Trophoblast cell (in vitro differentiated cells and primary cell): ENCODE data around the gene MSL3.

ENCODE experiments used
- DNase-seq, 2 donors: peaks; one replicate each; pipeline ENCODE4 v3.0.0-alpha.2; 2016
- H2AFZ ChIP-seq: 2 replicates; pipeline ENCODE4 v1.6.1; 2013; ENCODE audit warnings: low read length, moderate library complexity, mild to moderate bottlenecking; ENCODE audit not compliant: insufficient read depth, poor library complexity
- H2AK5ac ChIP-seq: 2 replicates; pipeline ENCODE4 v1.6.1; 2013; ENCODE audit warnings: mild to moderate bottlenecking, low read length
- H2BK120ac ChIP-seq: 2 replicates; pipeline ENCODE4 v1.6.1; 2013; ENCODE audit warnings: low read length, mild to moderate bottlenecking, moderate library complexity; ENCODE audit not compliant: insufficient read depth, poor library complexity
- H2BK12ac ChIP-seq: 2 replicates; pipeline ENCODE4 v1.6.1; 2013; ENCODE audit warnings: mild to moderate bottlenecking, low read length, moderate library complexity
- H2BK5ac ChIP-seq: 2 replicates; pipeline ENCODE4 v1.6.1; 2013; ENCODE audit warnings: low read length, low read depth, moderate library complexity, mild to moderate bottlenecking; ENCODE audit not compliant: poor library complexity
- H3K14ac ChIP-seq: 2 replicates; pipeline ENCODE4 v1.6.1; 2013; ENCODE audit warnings: mild to moderate bottlenecking, low read length
- H3K18ac ChIP-seq: 2 replicates; pipeline ENCODE4 v1.6.1; 2013; ENCODE audit warnings: mild to moderate bottlenecking, low read length
- H3K23ac ChIP-seq: 2 replicates; pipeline ENCODE4 v1.6.1; 2013; ENCODE audit warnings: low read length
- H3K27ac ChIP-seq: 2 replicates; pipeline ENCODE4 v1.5.1; 2013; ENCODE audit warnings: low read depth, mild to moderate bottlenecking, inconsistent platforms, low read length, moderate library complexity
- H3K27me3 ChIP-seq: 2 replicates; pipeline ENCODE4 v1.6.1; 2013; ENCODE audit warnings: inconsistent platforms, mild to moderate bottlenecking, low read length, moderate library complexity; ENCODE audit not compliant: insufficient read depth
- H3K36me3 ChIP-seq, 2 experiments: 1 replicate in 1 of 2; 2 replicates in 1 of 2; pipeline ENCODE4 v1.6.1; 2013; ENCODE audit warnings: low read length in 2 of 2, mild to moderate bottlenecking in 2 of 2, moderate library complexity in 1 of 2; ENCODE audit not compliant: insufficient read depth in 2 of 2, control insufficient read depth in 1 of 2
- H3K4ac ChIP-seq: 2 replicates; pipeline ENCODE4 v1.6.1; 2013; ENCODE audit warnings: low read depth, mild to moderate bottlenecking, low read length, moderate library complexity
- H3K4me1 ChIP-seq, 2 experiments: 1 replicate in 1 of 2; 2 replicates in 1 of 2; pipeline ENCODE4 v1.6.1; 2013; ENCODE audit warnings: low read length in 2 of 2, mild to moderate bottlenecking in 2 of 2, moderate library complexity in 1 of 2; ENCODE audit not compliant: insufficient read depth in 2 of 2, control insufficient read depth in 1 of 2
- H3K4me2 ChIP-seq: 2 replicates; pipeline ENCODE4 v1.6.1; 2013; ENCODE audit warnings: inconsistent platforms, mild to moderate bottlenecking, low read length, moderate library complexity
- H3K4me3 ChIP-seq: 2 replicates; pipeline ENCODE4 v1.5.1; 2013; ENCODE audit warnings: mild to moderate bottlenecking, low read depth, low read length, inconsistent platforms
- H3K79me1 ChIP-seq: one replicate; pipeline ENCODE4 v1.6.1; 2013; ENCODE audit warnings: low read length
- H3K79me2 ChIP-seq: 2 replicates; pipeline ENCODE4 v1.6.1; 2013; ENCODE audit warnings: low read length, mild to moderate bottlenecking; ENCODE audit not compliant: control insufficient read depth, insufficient read depth, poor library complexity
- H3K9ac ChIP-seq: 2 replicates; pipeline ENCODE4 v1.6.1; 2013; ENCODE audit warnings: mild to moderate bottlenecking, low read length
- H3K9me3 ChIP-seq: 2 replicates; pipeline ENCODE4 v1.6.1; 2013; ENCODE audit warnings: low read depth, mild to moderate bottlenecking, control low read depth, inconsistent platforms, low read length; ENCODE audit not compliant: insufficient read depth
- H4K12ac ChIP-seq: 2 replicates; pipeline ENCODE4 v1.6.1; 2013; ENCODE audit warnings: low read depth, mild to moderate bottlenecking, low read length, moderate library complexity
- H4K8ac ChIP-seq: 2 replicates; pipeline ENCODE4 v1.6.1; 2013; ENCODE audit warnings: low read depth, mild to moderate bottlenecking, low read length, moderate library complexity
- H4K91ac ChIP-seq: one replicate; pipeline ENCODE4 v1.6.1; 2013; ENCODE audit warnings: low read depth, mild to moderate bottlenecking, low read length, moderate library complexity
- WGBS: extraction: QIAGEN DNeasy Blood & Tissue Kit; methylation state at CpG from one replicate; pipeline ENCODE4 v1.1.7; 2013; ENCODE audit warnings: missing lambda C conversion rate; ENCODE audit not compliant: insufficient read length, insufficient coverage; ENCODE audit errors: extremely low coverage; 5-methylcytosine and 5-hydroxymethylcytosine counted together

The MSL3 gene

DNA sequence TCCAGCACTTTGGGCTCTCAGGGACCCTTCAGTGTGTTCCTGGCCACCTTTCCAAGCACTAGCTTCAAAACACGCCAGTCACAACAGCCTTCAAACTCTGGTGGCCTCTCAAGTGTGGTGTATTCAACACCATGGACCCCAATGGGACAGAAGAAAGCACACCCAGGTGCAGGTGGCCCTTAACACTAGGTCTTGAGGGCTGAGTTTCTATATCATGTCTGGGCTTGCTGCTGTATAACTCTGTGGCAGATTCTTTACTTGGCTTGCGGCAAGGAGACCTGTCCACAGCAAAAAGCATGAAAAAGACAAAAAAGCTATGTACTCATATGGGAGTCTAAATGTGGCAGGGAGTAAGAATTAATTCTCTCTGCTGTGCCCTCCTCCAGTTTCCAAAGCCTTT lies 23.1 kb downstream of the MSL3 start:
- H3K79me2 ChIP-seq: no peaks in the 10 kb centered on the region

DNA sequence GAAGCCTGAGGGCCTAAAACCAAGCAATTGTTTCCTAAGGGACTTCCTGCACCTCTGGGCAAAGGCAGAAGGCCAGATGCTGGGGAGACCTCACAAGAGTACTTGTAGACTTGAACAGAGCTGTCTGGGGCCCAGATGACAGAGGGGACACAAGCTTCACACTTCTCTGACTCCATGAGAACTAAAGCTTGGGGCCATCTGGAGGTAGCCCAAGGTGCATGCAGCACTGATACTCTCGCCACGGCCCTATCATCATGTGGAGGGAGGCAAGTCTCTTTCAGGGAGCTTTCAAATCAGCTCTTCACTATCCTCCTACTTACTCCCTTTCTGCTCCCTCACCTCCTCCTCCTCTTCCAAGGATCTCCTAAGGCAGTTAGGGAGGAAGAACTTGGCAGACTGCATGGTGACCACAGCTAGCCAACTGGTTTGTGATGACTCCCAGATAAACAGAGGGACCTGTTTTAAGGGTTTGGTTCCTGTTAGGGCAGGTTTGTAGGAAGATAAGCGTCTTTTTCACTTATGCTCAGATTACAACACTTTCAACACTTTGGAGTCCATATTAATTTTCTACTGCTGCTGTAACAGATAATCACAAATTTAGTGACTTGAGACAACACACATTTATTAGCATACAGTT lies 23.8 kb downstream of the MSL3 start:
- H3K9ac ChIP-seq: no peak overlapping the region
- H4K91ac ChIP-seq: no peak overlapping the region
- no peak overlapping the region for H3K4me3 ChIP-seq
- no peak overlapping the region for H2BK120ac ChIP-seq
- no peak overlapping the region for H3K23ac ChIP-seq
- H3K18ac ChIP-seq: no peak overlapping the region
- no peaks in the 10 kb centered on the region for H3K4me1 ChIP-seq
- no peak overlapping the region for H3K4me2 ChIP-seq
- H3K9me3 ChIP-seq: peaks cover 2% of the 10 kb centered on the region
- no peaks in the 10 kb centered on the region for H3K36me3 ChIP-seq
- no peak overlapping the region for H2BK5ac ChIP-seq
- H2BK12ac ChIP-seq: no peak overlapping the region
- no peak overlapping the region for H2AK5ac ChIP-seq
- no peaks in the 10 kb centered on the region for H3K27me3 ChIP-seq
- no peak overlapping the region for H4K8ac ChIP-seq
- no peak overlapping the region for H3K4ac ChIP-seq
- no peak overlapping the region for H3K27ac ChIP-seq
- no peak overlapping the region for H3K14ac ChIP-seq
- H4K12ac ChIP-seq: no peak overlapping the region
- H2AFZ ChIP-seq: no peak overlapping the region
- no peak for DNase-seq
- H3K79me1 ChIP-seq: no peaks in the 10 kb centered on the region
- no CpG with 5 or more reads among the region's 3 CpGs for WGBS
- no peaks in the 10 kb centered on the region for H3K79me2 ChIP-seq

More for the DNA sequence above, 23.1 kb downstream of the MSL3 start:
- H2BK12ac ChIP-seq: no peak overlapping the region
- no peak overlapping the region for H3K18ac ChIP-seq
- H4K8ac ChIP-seq: no peak overlapping the region
- no CpG with 5 or more reads among the region's 2 CpGs for WGBS
- H3K4me2 ChIP-seq: no peak overlapping the region
- no peak overlapping the region for H3K14ac ChIP-seq
- no peaks in the 10 kb centered on the region for H3K4me1 ChIP-seq
- peaks cover 2% of the 10 kb centered on the region for H3K9me3 ChIP-seq
- no peak overlapping the region for H3K9ac ChIP-seq
- H3K23ac ChIP-seq: no peak overlapping the region
- no peaks in the 10 kb centered on the region for H3K79me1 ChIP-seq
- no peaks in the 10 kb centered on the region for H3K36me3 ChIP-seq
- no peak overlapping the region for H3K4me3 ChIP-seq
- DNase-seq: no peak
- H3K27me3 ChIP-seq: no peaks in the 10 kb centered on the region
- H3K4ac ChIP-seq: no peak overlapping the region
- no peak overlapping the region for H2BK5ac ChIP-seq
- H2AFZ ChIP-seq: no peak overlapping the region
- no peak overlapping the region for H2BK120ac ChIP-seq
- H2AK5ac ChIP-seq: no peak overlapping the region
- H4K12ac ChIP-seq: no peak overlapping the region
- H3K27ac ChIP-seq: no peak overlapping the region
- H4K91ac ChIP-seq: no peak overlapping the region

DNA sequence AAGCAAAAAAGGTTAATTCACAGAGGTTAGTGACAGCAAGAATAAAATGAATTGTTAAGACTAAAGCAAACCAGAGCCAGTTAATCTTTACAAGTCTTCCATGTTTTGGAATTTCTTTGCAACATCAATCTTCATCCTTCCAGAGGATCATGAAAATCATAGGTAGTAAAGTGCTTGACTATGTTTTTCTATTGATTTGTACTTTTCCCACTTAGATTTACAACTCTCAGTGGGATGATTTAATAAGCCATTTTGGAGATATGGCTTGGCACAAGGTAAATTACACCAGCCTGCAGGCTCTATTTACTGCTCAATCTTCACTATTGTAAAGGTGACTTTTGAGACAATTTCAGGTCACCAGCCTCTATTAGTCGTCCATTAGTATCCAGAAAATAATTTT lies 26.5 kb downstream of the MSL3 start:
- Histone ChIP-seq H2BK12ac (no peak overlapping the region), H3K27ac (no peak overlapping the region), H3K4me1 (no peaks in the 10 kb centered on the region), H3K9ac (no peak overlapping the region), H3K27me3 (no peaks in the 10 kb centered on the region), H3K18ac (no peak overlapping the region), H4K12ac (no peak overlapping the region), H2AFZ (no peak overlapping the region), H3K79me2 (no peaks in the 10 kb centered on the region), H3K23ac (no peak overlapping the region), H3K4me3 (no peak overlapping the region), H3K36me3 (no peaks in the 10 kb centered on the region), H4K8ac (no peak overlapping the region), H3K79me1 (no peaks in the 10 kb centered on the region), H4K91ac (no peak overlapping the region), H2BK5ac (no peak overlapping the region), H2AK5ac (no peak overlapping the region), H2BK120ac (no peak overlapping the region), H3K9me3 (peaks cover under 1% of the 10 kb centered on the region), H3K4me2 (no peak overlapping the region), H3K14ac (no peak overlapping the region), H3K4ac (no peak overlapping the region)
- DNase-seq: no peak
- WGBS: no CpG with 5 or more reads among the region's 1 CpG

DNA sequence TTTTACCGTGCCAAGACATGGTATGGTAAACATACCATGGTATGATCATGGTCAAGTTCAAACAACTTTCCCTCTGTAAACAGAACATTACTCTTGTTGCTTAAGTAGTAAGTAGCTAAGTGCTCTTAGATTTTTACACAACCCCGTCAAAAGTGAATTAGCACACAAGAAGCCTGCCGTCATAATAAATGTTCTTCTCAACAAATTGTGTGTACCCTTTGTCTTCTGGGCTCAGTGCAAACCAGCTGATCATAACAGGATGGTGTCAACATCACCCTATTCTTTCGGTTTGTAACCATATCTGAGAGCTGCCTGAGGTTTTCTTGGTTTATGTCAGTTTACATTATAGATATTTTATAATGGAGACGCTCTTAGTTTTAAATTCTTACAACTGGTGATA lies 28.8 kb downstream of the MSL3 start:
- H2BK12ac ChIP-seq: no peak overlapping the region
- no peak overlapping the region for H2AFZ ChIP-seq
- H2BK5ac ChIP-seq: no peak overlapping the region
- no peak overlapping the region for H3K9ac ChIP-seq
- no peak overlapping the region for H3K4ac ChIP-seq
- no peak overlapping the region for H4K12ac ChIP-seq
- H2BK120ac ChIP-seq: no peak overlapping the region
- no peak overlapping the region for H3K4me3 ChIP-seq
- no peaks in the 10 kb centered on the region for H3K79me1 ChIP-seq
- H4K91ac ChIP-seq: no peak overlapping the region
- no peaks in the 10 kb centered on the region for H3K36me3 ChIP-seq
- H3K27ac ChIP-seq: no peak overlapping the region
- H3K4me2 ChIP-seq: no peak overlapping the region
- H3K9me3 ChIP-seq: no peaks in the 10 kb centered on the region
- H3K4me1 ChIP-seq: no peaks in the 10 kb centered on the region
- H2AK5ac ChIP-seq: no peak overlapping the region
- no peak for DNase-seq
- H4K8ac ChIP-seq: no peak overlapping the region
- H3K14ac ChIP-seq: no peak overlapping the region
- no peaks in the 10 kb centered on the region for H3K27me3 ChIP-seq
- no peak overlapping the region for H3K18ac ChIP-seq
- WGBS: no CpG with 5 or more reads among the region's 5 CpGs
- H3K23ac ChIP-seq: no peak overlapping the region
- H3K79me2 ChIP-seq: no peaks in the 10 kb centered on the region
